HL-60 (cell line): ENCODE results near the gene INCENP.

Experiments
- REST ChIP-seq: IDR thresholded peaks from 2 replicates; pipeline ENCODE4 v1.6.1; 2012; ENCODE audit warnings: low read depth; ENCODE audit not compliant: insufficient replicate concordance
- SPI1 ChIP-seq: IDR thresholded peaks from 2 replicates; pipeline ENCODE4 v1.6.1; 2012; ENCODE audit warnings: low read depth, mild to moderate bottlenecking, borderline replicate concordance
- TF ChIP-seq, protein P1 (sequence below): IDR thresholded peaks from one replicate; pipeline ENCODE4 v1.5.1; 2011; ENCODE audit warnings: low read length, control low read depth, inconsistent platforms; ENCODE audit not compliant: insufficient read depth

DNA sequence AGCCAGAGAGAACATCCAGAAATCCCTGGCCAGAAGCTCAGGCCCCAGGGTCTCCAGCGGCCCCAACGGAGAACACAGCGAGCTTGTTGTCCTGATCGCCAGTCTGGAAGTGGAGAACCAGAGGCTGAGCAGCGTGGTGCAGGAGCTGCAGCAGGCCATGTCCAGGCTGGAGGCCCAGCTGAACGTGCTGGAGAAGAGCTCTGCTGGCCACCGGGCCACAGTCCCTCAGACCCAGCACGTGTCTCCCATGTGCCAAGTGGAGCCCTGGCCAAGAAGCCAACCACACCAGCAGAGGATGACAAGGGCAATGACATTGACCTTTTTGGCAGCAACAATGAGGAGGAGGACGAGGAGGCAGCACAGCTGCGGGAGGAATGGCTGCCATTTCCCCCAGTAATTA is 45.6 kb downstream of the INCENP start:
- TF ChIP-seq, protein P1, sequence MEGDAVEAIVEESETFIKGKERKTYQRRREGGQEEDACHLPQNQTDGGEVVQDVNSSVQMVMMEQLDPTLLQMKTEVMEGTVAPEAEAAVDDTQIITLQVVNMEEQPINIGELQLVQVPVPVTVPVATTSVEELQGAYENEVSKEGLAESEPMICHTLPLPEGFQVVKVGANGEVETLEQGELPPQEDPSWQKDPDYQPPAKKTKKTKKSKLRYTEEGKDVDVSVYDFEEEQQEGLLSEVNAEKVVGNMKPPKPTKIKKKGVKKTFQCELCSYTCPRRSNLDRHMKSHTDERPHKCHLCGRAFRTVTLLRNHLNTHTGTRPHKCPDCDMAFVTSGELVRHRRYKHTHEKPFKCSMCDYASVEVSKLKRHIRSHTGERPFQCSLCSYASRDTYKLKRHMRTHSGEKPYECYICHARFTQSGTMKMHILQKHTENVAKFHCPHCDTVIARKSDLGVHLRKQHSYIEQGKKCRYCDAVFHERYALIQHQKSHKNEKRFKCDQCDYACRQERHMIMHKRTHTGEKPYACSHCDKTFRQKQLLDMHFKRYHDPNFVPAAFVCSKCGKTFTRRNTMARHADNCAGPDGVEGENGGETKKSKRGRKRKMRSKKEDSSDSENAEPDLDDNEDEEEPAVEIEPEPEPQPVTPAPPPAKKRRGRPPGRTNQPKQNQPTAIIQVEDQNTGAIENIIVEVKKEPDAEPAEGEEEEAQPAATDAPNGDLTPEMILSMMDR: no peak
- TF ChIP-seq REST: no peak
- TF ChIP-seq SPI1: no peak
